Fibroblast of pulmonary artery (primary cell): ENCODE results near the gene WEE1.

Experiments
- DNase-seq: peaks from one replicate; pipeline ENCODE4 v3.0.0-alpha.2; 2010; ENCODE audit warnings: low read depth
- H3K4me3 ChIP-seq: replicated peaks from 2 replicates; pipeline ENCODE4 v1.5.1; 2011; ENCODE audit warnings: low read depth, mild to moderate bottlenecking, control low read depth, low read length, moderate library complexity
- CTCF ChIP-seq: IDR thresholded peaks from 2 replicates; pipeline ENCODE4 v1.5.1; 2011; ENCODE audit warnings: mild to moderate bottlenecking, control low read depth, low read length, inconsistent platforms; ENCODE audit errors: missing control alignments

WEE1 gene

GRCh38 chr11:9606809-9607510, 33.5 kb downstream of the WEE1 start:
- H3K4me3 ChIP-seq = no peak overlapping the region
- TF ChIP-seq CTCF = no peak
- DNase-seq = no peak

- no peak overlapping the region for H3K4me3 ChIP-seq
- TF ChIP-seq CTCF = no peak
- no peak for DNase-seq
These were observed 34.0 kb downstream of the WEE1 start for GRCh38 chr11:9607511-9607899.

- H3K4me3 ChIP-seq = no peak overlapping the region
- TF ChIP-seq CTCF = no peak
- DNase-seq = no peak
These were observed 35.7 kb downstream of the WEE1 start for GRCh38 chr11:9609002-9609759.

- no peak for DNase-seq
- no peak for TF ChIP-seq CTCF
- no peak overlapping the region for H3K4me3 ChIP-seq
These were observed 36.4 kb downstream of the WEE1 start for GRCh38 chr11:9609841-9610240.

GRCh38 chr11:9613118-9613829, 39.8 kb downstream of the WEE1 start:
- DNase-seq = peak; percentile 99
- H3K4me3 ChIP-seq = peak overlapping the region; percentile 53
- peak; percentile 92 for TF ChIP-seq CTCF

- H3K4me3 ChIP-seq = peak overlapping the region; percentile 53
- TF ChIP-seq CTCF = peak; percentile 53
- DNase-seq = peak; percentile 78
These were observed 40.6 kb downstream of the WEE1 start for GRCh38 chr11:9613830-9614762.
